Stimulated activated CD8-positive, alpha-beta memory T cell treated with anti-CD3 and anti-CD28 coated beads, Interleukin-2, amount 100 ng/mL, for 48 hours (primary cell): ENCODE data around the gene SPINK5.

Experiments used
- DNase-seq, 2 donors: peaks; one replicate each; pipeline ENCODE4 v3.0.0-alpha.2; 2020; ENCODE audit warnings: low read depth in 2 of 2

SPINK5 gene

GRCh38 chr5:148177207-148177606, 113.4 kb downstream of the SPINK5 start:
- no peak for DNase-seq

GRCh38 chr5:148179234-148179824, 115.5 kb downstream of the SPINK5 start:
- no peak for DNase-seq

- DNase-seq = no peak
Observed at GRCh38 chr5:148186248-148187003, 122.6 kb downstream of the SPINK5 start.
